ENCODE data around the gene FKBP10.

Gene FKBP10

DNA sequence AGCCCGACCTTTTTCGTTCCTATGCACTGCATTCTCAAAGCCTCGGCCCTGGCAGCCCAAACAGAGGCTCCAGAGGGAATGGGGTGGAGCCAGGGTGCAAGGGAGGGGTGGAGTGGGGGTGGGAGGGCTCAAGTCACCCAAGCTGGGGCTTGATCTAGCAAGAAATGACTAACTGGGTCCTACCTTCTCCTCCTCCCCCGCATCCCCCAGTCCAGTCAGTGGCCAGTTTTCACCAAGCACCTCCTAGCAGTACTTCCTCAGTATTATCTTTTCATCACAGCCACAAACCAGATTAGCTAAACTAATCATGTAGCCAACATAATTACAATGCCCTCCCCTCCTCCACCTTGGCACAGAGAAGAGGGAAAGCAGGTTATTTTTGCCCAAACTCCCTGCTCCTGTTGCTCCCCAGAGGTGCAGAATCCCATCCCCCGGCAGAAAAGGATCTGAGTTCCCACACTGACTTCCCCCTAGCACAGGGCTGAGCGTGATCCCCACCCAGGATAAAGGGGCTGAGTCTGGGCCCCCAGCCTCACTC lies 28.5 kb upstream of the FKBP10 start:
- peak; percentile 75 for DNase-seq

DNA sequence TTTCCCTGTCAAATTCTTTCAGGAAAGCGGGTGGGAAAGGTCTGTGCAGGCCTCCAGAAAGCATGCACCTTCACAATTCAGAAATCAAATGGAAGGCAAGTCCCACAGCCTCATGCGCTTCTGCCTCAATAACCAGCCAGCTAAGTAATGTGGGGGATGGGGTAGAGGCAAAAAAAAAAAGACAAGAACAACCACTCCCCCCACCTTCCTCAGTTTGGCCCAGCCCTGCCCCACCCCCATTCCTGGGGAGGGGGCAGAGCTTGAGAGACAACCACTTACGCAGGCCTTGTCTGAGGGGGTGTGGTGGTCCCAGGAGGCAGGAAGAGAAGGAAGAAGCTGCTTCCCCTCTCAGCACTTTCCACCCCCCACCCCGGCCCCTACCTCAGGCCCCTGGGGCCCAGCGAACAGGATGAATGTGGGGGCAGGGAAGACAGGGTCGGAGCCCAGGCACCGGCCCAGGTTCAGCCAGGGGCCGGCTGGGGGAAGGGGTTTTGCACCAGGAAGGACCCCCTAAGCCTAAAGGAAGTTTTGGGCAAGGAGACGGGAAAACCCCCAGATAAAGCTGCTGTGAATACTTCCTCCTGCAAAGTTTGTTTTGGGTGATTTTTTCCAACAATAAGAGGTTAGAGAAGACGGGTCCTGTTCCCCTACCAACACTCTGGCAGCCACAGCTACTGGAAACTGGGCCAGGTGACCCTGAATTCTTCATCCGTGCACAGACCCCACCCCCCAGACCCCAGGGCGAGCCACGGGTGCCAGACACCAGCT lies 27.5 kb upstream of the FKBP10 start:
- DNase-seq, result peak; percentile 28

DNA sequence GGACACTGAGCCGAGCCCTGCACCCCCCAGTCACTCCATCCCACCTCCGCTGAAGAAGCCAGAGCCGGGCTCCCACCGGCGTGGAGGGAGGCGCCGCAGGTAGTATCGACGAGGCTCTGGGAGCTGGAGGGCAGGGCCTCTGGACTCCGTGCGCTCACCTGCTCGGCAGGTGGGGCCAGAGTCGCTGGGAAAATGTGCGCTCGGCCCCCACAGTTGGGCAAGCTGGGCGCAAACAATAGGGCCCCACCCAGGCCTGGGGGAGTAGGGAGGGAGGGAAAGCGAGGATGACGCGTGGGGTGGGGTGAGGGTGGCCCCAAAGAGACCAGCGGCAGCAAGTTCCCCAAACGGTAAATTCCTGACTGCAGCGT lies 27.0 kb upstream of the FKBP10 start:
- peak; percentile 29 for DNase-seq

DNA sequence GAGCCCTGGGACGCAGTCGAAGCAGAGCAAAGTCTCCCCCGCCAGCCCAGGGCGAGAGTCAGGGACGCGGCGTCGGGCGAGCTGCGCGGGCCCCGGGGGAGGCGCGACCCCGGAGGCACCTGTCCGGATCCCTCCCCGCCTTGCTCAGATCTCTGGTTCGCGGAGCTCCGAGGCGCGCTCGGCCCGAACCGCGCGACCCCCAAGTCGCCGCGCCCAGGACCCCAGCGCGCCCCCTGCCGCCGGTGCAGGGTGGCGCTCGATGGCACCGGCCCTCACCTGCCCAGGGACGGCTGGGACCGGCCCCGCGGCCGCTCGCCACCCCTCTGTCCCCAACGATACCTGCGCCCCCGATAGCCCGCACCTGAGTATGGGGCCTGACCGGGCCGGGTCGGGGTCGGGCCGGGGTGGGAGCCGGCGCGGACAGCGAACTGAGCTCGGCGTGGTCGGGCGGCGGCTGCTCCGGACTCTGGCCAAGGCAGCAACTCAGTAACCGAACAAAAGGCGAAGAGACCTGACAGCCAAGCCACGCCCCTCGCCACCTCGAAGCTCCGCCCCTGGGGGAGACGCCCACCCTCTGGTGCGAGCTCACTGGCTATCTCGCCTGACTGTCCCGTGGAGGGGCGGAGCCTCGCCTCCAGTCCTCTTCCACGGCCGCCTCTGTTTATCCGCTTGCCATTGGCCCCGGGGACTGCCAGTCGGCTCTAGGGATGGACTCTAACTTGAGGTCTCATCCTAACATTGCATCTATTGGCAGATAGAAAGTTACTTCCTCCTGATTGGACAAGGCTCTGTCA lies 26.4 kb upstream of the FKBP10 start, which contains the start of gene JUP:
Gene JUP (minus strand): TSS at position 485 of the 794 bp plus-strand sequence. CDS start 14,857 bp downstream, outside the sequence.
- peak; percentile 97 for DNase-seq

DNA sequence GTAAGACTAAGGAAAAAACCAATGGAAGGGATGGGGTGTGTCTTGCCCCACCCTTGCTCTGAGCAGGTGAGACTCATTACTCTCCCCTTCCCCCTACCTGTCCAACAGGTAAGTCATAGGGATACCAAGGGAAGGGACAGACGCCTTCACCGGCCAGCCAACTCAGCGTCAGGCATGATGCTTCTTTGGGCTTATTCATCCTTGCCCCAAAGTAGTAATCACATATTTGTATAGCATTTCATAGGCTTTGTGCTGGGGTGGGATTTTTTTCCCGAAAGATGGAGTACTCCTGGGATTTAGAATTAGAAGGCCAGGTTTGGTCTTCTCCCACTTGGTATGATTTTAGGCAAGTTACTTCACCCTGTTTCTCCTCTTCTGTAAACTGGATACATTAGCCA lies 25.8 kb upstream of the FKBP10 start:
- no peak for DNase-seq

DNA sequence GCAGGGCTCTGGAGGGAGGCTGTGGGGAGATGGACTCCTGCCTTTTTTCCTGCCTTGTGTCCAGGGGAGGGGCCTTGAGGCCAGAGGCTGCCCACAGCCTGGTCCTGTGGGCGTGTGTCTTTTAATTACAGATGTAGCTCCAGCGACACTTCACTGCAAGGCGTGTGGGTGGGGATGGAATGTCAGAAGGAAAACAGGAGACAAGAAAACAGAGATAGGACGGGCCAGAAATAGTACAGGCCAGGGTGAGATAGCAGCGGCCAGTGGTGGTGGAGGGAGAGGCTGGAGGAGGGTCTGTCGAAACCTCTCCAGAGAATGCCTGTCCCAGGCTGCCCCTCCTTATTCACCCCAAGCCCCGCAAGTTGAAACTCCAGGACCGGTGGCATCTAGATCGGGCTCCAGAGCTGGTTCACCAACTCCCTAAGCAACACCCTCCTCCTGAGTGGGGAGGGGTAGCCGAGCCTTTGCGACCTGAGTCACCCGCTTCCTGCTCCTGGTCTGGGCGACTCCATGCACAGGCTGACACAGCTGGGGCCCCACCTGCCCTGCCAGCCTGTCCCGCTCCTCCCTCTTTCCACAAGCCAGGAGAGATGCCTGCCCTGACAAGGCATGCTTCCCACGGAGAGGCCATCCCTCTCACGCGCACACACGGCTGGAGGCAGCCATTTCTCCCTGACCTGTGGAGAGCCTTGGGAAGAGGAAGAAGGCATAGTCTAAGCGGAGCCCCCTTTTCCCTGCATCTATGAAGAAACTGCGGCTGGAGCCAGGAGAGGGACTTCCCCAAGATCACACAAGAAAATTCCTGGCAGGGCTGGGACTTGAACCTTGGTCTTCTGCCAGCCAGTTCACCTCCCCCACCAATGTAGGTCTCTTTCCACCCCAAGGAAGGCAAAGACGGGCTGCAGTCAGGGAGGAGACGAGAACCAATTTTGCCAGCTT lies 19.7 kb upstream of the FKBP10 start:
- DNase-seq, result no peak

DNA sequence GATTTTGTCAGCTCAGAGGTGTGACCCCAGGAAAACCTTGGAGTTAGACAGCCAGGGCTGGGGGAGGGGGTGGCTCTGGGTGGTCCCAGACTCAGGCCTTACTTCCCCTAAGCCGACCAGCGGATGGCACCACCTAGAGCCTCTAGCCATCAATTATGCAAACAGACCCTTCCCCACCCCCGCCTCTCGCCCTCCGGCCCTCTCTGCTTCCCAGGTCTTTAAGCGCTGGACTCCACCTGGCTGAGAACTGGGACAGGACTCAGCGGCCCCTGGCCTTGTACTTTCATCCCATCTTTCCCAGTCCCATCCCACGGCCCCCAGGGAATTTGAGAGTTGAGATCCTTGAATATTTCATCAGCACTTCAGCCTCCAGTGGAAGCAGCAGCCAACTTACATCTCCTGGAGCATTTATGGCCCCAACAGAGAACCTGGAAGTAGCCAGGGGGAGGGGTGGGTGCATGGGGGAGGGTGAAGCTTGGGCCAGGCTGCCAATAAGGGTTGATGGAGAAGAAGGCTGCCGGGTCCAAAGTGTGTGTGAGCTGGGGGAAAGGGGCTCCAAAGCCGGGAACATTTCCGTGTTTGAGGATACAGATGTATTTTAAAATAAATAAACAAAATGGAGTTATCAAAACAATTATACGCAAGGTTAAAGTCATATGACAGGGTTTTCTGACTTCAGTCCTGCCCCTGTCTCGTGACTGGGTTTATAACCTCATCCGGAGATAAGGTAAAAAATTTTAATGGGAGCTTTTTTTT lies 18.8 kb upstream of the FKBP10 start:
- DNase-seq, result no peak

DNA sequence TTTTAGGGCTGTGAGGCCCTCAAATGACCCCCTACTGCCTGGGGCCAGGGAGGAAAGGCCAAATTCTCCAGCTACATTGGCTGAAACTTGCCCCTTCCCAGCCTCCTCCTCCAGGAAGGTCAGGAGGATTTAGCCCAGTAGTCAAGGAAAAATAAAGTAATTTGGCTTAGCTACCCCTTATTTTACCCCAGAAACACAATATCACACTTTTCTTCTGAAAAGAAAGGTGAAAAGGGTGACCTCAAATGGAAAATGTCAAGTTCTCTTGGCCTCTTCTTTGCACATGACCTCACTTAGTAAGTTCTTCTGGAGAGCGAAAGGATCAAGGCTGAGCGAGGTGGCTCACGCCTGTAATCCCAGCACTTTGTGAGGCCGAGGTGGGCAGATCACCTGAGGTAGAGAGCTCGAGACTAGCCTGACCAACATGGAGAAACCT lies 18.2 kb upstream of the FKBP10 start:
- no peak for DNase-seq

DNA sequence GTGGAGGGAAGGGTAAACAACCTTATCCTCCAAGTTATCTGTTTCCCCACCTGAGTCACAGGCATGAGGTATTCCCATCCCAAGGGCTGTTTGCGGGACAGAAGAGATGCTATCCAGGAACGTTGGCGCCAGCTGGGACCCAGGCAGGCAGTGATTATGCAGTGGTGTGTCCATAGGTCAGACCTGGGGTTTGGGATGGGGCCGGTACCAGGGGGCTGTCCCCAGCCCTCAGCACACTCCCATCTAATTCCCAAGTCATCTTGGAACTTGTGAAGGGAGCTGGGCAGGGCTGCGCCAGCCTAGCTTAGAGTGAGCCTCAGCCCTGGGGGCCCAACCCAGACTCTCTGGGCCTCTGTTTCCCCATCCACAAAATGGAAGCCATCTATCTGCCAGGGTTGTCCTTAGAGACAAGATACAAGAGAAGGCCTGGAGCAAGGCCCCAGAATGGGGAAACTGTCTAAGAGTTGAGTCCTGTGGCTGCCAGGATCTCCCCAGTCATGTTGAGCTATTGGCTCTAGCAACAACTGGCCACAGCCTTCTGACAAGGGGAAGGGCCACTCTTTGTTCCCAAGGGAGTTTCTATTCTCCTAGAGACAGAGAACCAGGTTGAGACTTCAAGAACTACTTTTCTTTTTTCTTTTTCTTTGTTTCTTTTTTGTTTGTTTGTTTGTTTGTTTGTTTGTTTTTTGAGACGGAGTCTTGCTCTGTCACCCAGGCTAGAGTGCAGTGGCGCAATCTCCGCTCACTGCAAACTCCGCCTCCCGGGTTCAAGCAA lies 16.5 kb upstream of the FKBP10 start:
- no peak for DNase-seq

DNA sequence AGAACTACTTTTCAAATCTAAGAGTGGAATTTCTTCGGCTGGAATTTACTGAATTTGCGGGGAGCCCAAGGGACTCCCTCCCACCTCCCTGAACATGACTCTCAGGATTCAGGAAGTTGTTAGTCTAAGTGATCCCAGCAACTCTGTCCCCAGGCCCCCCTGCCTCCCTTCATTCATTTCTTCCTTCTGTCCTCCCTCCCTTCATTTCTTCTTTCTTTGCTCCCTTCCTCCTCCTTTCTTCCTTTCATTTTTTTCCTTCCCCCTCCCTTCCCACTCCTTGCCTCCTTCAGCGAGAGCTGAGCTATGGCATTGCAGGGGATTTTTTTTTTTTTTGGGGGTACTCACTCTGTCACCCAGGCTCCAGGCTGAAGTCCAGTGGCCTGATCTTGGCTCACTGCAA lies 15.4 kb upstream of the FKBP10 start:
- DNase-seq, result no peak

DNA sequence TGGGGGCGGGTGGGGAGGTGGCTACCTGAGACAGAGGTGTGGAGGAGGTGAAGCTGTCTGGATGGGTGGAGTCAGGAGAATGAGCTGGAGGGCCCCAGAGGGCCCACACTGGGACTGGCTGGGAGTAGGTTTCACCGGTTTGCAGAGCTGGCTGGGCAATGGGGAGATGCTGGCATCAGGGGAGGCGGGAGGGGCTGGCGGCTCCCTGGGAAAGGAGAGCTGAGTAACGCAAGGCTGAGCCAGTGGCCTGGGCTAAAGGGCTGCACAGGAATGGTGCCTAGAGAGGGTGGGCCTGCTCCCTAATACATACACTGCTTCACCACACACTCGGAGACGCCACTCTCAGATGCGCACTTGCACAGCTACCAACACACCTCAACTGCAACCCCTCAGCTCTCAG lies 13.4 kb upstream of the FKBP10 start:
- no peak for DNase-seq

DNA sequence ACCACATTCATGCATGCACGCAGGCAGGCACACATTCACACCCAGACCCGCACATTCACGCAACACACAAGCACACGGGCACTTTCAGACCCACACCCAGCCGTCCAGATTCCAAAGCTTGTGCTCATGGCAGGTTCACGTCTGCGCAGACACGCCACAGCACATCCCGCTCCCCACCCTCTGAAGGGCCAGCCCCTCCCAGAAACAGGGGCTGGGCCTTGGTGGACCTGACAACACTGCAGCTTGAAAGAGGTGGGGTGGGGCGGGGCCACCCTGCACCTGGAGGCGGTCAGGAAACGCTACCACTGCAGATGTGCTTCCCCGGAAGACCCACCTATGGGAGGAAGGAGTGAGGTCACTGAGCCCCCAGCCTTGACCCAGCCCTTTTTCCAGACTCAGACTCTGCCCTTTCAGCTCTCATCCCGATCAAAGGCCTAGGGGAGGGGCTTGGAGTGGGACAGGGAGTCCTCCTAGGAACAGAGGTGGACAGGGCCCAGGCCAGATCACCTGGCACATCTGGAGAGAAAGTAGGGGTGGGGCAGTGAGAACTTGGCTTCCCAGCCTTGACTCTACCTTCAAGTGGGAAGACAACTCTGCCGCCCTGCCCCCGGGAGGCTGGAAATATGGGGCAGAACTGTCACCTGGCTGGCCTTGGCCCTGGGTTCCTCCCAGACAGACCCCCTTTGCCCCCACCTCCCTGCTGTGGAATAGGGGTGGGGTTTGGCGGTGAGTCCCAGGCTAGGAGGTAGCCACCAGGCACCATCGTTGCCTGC lies 12.0 kb upstream of the FKBP10 start:
- no peak for DNase-seq

DNA sequence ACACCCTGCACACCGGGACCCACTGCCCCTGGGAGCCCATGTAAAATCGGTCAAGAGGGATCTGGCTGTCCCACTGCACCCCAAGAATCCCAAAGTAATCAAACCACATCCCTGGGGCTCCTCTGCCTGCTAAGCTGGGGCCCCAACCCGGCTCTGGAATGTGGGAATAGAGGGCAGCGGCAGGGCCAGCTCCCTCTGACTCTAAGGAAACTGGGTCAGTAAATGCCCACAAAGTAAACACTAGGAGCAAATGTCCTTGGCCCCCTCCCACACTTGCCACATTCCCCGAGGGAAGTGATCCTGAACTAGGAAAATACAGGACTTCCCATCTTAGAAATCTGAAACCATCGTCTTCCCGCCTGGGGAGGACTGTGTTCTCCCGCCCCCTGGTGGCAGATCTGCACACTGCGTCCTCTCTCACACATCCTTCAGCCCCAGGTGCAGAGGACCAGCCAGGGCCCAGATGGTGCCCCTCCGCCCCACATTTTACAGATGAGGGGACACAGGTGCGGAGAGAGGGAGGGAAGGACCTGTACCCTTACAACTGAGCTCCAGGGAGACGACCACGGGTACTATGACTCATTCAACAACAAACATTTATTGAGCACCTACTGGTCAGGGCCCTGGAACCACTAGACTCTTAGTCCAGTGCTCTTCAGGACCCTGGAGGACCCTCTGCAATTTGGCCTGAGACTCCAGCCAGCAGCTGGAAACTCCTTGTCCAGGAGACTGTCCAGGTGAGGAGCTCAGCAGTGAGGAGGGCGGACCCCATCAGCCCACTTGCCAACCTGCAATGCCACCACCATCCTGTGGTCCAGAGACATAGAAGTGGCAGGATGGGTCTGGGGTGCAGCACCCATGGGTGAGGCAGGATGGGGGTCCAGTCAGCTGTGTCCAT lies 11.2 kb upstream of the FKBP10 start:
- DNase-seq, result peak; percentile 82

DNA sequence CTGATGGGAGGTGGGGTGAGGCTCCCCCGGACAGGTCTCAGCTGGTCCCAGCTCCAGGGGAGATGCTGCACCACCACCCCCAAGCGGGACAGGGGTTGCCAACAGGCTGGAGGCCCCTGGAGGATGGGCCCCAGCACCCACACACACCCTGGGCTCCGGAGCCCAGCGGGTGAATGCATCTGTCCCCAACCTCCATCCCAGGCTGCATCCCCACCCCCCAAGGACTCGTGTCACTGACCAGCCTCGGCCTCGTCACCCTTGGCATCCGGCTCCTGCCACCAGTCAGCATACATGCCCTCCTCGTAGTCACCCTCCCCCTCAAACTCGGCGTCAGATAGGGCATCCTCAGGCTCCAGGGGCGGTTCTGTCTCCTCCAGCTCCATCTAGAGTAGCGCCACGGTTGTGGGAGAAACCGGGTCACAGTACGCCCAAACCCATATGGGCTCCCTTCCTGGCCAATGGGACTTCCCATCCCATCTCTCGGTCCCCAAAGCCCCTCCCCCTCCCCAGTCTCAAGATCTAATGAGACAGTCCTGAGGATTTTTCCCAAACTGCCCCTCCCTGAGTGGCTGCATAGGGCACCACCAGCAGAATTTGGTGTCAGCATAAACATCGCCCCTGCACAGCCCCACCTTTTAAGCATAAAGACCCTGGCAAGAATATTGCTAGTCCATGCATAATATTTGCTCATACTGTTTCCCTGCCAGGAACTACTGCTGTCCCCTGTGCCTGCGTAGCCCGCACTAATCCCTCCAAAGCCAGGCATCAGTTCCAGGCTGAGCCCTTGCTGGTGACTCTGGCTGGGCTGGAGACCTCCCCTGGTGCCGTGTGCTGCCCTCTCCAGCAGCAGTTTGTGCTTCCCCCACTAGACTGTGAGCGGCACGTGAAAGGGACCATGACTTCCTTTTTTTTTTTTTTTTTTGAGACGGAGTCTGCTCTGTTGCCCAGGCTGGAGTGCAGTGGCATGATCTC lies 9.5 kb upstream of the FKBP10 start:
- DNase-seq, result peak; percentile 57

DNA sequence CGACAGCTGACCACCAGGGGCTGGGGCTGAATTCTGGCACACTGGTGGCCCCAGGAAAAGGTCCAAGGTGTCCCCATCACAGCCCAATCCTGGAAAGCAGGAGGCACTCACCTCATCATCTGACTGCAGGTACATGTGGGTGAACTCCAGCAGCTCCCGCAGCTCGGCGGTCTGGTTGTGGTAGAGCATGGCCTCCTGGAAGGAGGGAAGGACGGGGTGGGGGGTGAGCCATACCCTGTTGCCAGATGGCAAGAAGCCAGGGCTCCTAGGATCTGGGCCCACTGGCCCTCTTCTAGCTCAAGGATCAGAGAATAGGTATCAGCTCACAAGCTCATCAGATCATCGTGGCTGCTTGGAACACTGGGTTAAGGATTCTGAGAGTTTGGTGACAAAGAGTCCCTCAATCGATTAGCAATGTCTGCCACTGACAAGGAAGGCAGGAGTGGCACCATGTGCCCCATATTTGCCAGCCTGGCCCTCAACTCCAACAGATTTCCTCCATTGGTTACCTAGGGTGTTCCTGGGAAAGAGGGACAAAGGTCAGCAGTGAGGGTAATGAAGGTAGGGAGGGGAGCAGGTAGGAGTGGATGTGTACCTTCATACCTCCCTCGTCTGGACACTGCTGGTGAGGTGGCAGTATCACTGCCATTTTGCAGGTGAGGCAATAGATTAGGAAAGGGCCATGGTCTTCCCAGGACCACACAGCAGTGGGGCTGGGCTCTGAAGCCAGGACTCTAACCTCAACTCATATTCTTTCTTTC lies 5.9 kb upstream of the FKBP10 start:
- no peak for DNase-seq

DNA sequence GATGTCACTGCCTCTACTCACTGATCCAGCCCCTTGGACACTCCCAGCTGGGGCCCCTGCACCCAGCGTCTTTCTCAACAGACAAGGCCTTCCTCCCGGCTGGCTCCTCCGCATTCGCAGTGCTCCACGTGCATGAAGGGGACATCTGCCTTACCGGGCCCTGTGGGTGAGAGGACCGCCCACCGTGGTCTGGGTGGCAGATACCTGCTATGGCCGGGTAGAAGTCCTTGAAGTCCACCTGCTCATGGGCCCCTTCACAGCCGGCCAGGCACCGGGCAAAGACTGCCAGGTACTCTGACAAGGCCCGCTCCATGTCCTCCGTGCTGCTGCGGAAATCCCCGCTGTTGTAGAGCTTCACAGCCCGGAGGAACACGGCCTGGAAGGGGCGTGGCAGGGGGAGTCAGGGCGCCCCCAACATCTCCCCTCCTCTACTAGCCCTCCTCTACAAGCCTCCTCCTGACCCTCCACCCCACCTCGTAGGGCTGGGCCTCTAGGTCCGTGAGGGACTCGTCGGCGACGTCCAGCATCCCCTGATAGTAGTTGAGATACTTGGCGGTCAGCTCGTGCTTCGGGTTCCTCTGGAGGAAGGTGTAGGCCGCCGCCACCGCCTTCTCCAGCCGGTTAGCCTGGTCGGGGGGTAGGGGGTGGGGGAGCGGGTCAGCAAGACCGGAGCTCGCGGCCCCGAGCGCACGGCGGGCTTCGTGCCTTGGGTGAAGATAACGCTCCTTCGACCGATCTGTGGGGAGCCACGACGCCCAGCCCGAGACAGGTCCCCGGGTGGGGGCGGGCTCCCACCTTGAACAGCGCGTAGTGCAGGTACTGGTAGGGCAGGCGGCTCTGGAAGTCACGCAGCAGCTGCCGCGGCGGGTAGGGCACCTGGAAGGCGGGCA lies 1.9 kb upstream of the FKBP10 start:
- no peak for DNase-seq
